ENCODE results near the gene FCMR. TPM values are rescaled to one million over a fixed set of nuclear protein-coding genes. Genes with fewer than 3 reads are reported as not detected.

FCMR gene
- total and polyA plus RNA-seq, 9 of the 15 experiments (the other 6 are each of a cell fraction or from before 2014, with no cell fraction given), result 0.11 to 0.82 (median 0.20) TPM; not detected in 5

- H4K20me1 ChIP-seq (replicated peaks; ENCODE audit: control insufficient read depth, insufficient read depth, low read length), result 0 out of 2 replicates have a peak, but pooled peaks cover 3% of the 10 kb centered on the region
- BruUV-seq (replicated peaks), result no TSS peak
- H3K9ac ChIP-seq (ENCODE audit: insufficient read depth in 1 of 2, low read depth in 2 of 2, low read length in 2 of 2), result no peak overlapping the region
- H3K4me1 ChIP-seq (replicated peaks in 1 of 2; ENCODE audit: control insufficient read depth in 2 of 2, insufficient read depth in 2 of 2, low read length in 2 of 2), result peaks cover 9 to 18% of the 10 kb centered on the region in 2 experiments; a peak in 4 of 5 replicates
- POLR2A ChIA-PET, result interaction anchor here (0.5 to 0.7 kb wide), 2 partner anchors 21 to 168 kb away, joined by 3 read pairs; no protein-coding TSS in a partner anchor
- 0% methylated on average over 1 of the region's 1 CpG for WGBS (ENCODE audit: insufficient coverage, low coverage, missing lambda C conversion rate)
- H3K9me1 ChIP-seq (ENCODE audit: control insufficient read depth, insufficient read depth, low read length), result no peaks in the 10 kb centered on the region
- CTCF ChIA-PET (ENCODE audit: low intra/inter-chr PET ratio), result interaction anchor here (0.6 to 3.8 kb wide), 18 partner anchors 71 to 588 kb away, joined by 3 to 43 read pairs (median 6); partner anchors contain the start of genes DYRK3 and EIF2D
- intact Hi-C loops (cut with micrococcal nuclease), result loop anchor here (2.0 to 5.0 kb wide), 5 partner anchors 46 to 586 kb away; partner anchors contain the start of genes CR1 and IL20
- peak; percentile 61 for ATAC-seq
- H3K4me3 ChIP-seq, result no peak overlapping the region
- H2AFZ ChIP-seq (ENCODE audit: low read depth, low read length), result no peak overlapping the region
- FAIRE-seq, result peak; percentile 67
- peaks cover 40 to 57% of the 10 kb centered on the region in 2 experiments for H3K27me3 ChIP-seq (ENCODE audit: control insufficient read depth in 2 of 2, insufficient read depth in 2 of 2, low read length in 2 of 2)
- no peak overlapping the region for H3K27ac ChIP-seq (ENCODE audit: extremely low read depth, low read depth, low read length)
- no peaks in the 10 kb centered on the region for H3K36me3 ChIP-seq (ENCODE audit: control insufficient read depth, insufficient read depth, low read length)
- peak; percentile 76 to 86 (median 82) for DNase-seq (ENCODE audit: extremely low read depth in 1 of 4, low spot score in 3 of 4)
- in situ Hi-C loops (cut with MboI), result loop anchor here (5.0 to 25.0 kb wide), 3 partner anchors 174 to 424 kb away; partner anchors contain the start of gene EIF2D
- H3K4me2 ChIP-seq (ENCODE audit: insufficient read depth, low read length), result no peak overlapping the region
- H3K79me2 ChIP-seq (ENCODE audit: control insufficient read depth, insufficient read depth, low read length), result no peaks in the 10 kb centered on the region
- H3K9me3 ChIP-seq (replicated peaks; ENCODE audit: control insufficient read depth, insufficient read depth, low read depth, low read length), result no peaks in the 10 kb centered on the region
- no peak for TF ChIP-seq SAP30 (IDR thresholded peaks at IDR 0.05; ENCODE audit: borderline replicate concordance, insufficient read depth, low read depth, low read length, poor library complexity, severe bottlenecking)
- peak; percentile 57 for TF ChIP-seq REST (IDR thresholded peaks at IDR 0.05; ENCODE audit: borderline replicate concordance)
- no peak for TF ChIP-seq REST (CRISPR knock-in tag; IDR thresholded peaks at IDR 0.05; ENCODE audit: low read depth)
- no peak for TF ChIP-seq ZNF282 (CRISPR knock-in tag; IDR thresholded peaks at IDR 0.05)
- TF ChIP-seq ZNF384 (IDR thresholded peaks at IDR 0.05; ENCODE audit: low read depth, low read length), result peak; percentile 90
- TF ChIP-seq RCOR1 (IDR thresholded peaks at IDR 0.05; ENCODE audit: borderline replicate concordance in 1 of 2, low read depth in 2 of 2, low read length in 2 of 2), result 0 out of 4 replicates have a peak, but pooled peaks of 1 of the 2 experiments have one; percentile 12
- peak; percentile 53 for TF ChIP-seq SMC3 (conservative IDR thresholded peaks at IDR 0.05; ENCODE audit: insufficient read depth, low read depth, low read length)
- no peak for TF ChIP-seq GABPB2 (CRISPR knock-in tag; conservative IDR thresholded peaks at IDR 0.05)
- TF ChIP-seq COPS2 (conservative IDR thresholded peaks at IDR 0.05), result no peak
- TF ChIP-seq FOSL1 (tag; conservative IDR thresholded peaks at IDR 0.05), result 0 out of 2 replicates have a peak, but pooled peaks have one; percentile 16
- no peak for TF ChIP-seq SNRNP70 (optimal IDR thresholded peaks at IDR 0.05; ENCODE audit: low read depth, low read length)
- 0 out of 2 replicates have a peak, but pooled peaks have one; percentile 30 for TF ChIP-seq KLF16 (IDR thresholded peaks at IDR 0.05)
These were observed 10.6 kb downstream of the FCMR start for GRCh38 chr1:206911064-206911663.

All from K562 (cell line).